WTC11 (cell line): ENCODE data around the gene ADAMTS19. TPM values are rescaled to one million over a fixed set of nuclear protein-coding genes. Genes with fewer than 3 reads are reported as not detected.

Experiments used
- ATAC-seq: fragments of 200-7000 bp; cut with Tn5 transposase; 2 replicates; pipeline ENCODE4 v1.10.0; 2021; ENCODE audit warnings: mild to moderate bottlenecking, moderate library complexity
- CTCF ChIA-PET: fragments of 300-600 bp; sonication (Branson Sonifier 250); formaldehyde crosslinking; loops from one replicate; lab custom pipeline; 2021; ENCODE audit warnings: antibody characterized with exemption; lab: Charles Lee
- POLR2A ChIA-PET: fragments of 350-600 bp; sonication (Branson Sonifier 250); formaldehyde crosslinking; loops from one replicate; lab custom pipeline; 2021; ENCODE audit warnings: antibody characterized with exemption; lab: Charles Lee
- DNase-seq: peaks from one replicate; pipeline ENCODE4 v3.0.0; 2021; ENCODE audit warnings: low spot score
- H3K27ac Mint-ChIP-seq: 2 replicates; pipeline ENCODE4 v1.8.0; 2021; ENCODE audit warnings: mixed read lengths
- H3K27me3 Mint-ChIP-seq: 2 replicates; pipeline ENCODE4 v1.8.0; 2021; ENCODE audit warnings: low read depth, mild to moderate bottlenecking, moderate library complexity, mixed read lengths
- H3K36me3 Mint-ChIP-seq: 2 replicates; pipeline ENCODE4 v1.8.0; 2021; ENCODE audit warnings: mixed read lengths
- H3K4me1 Mint-ChIP-seq: 2 replicates; pipeline ENCODE4 v1.8.0; 2022; ENCODE audit warnings: mixed read lengths
- H3K4me3 Mint-ChIP-seq: 2 replicates; pipeline ENCODE4 v1.8.0; 2021; ENCODE audit warnings: mild to moderate bottlenecking, moderate library complexity, mixed read lengths
- H3K9me3 Mint-ChIP-seq: 2 replicates; pipeline ENCODE4 v1.8.0; 2021; ENCODE audit warnings: mixed read lengths
- ARID4B ChIP-seq: sonication (generic); formaldehyde crosslinking; IDR thresholded peaks from 2 replicates; pipeline ENCODE4 v1.8.0; 2023; ENCODE audit warnings: missing genetic modification reagents, mild to moderate bottlenecking, borderline replicate concordance
- CBFB ChIP-seq: sonication (generic); formaldehyde crosslinking; IDR thresholded peaks from 2 replicates; pipeline ENCODE4 v1.8.1; 2022; ENCODE audit warnings: mild to moderate bottlenecking, low read depth, missing genetic modification reagents
- E2F5 ChIP-seq: sonication (generic); formaldehyde crosslinking; IDR thresholded peaks from 2 replicates; pipeline ENCODE4 v1.8.1; 2022; ENCODE audit warnings: mild to moderate bottlenecking, moderate library complexity, missing genetic modification reagents
- GABPB1 ChIP-seq: sonication (generic); formaldehyde crosslinking; IDR thresholded peaks from 2 replicates; pipeline ENCODE4 v1.8.1; 2023; ENCODE audit warnings: mild to moderate bottlenecking, missing genetic modification reagents
- GRHL2 ChIP-seq: fragments of 250-450 bp; sonication (Bioruptor Pico); IDR thresholded peaks from 2 replicates; pipeline ENCODE4 v1.8.0; 2022; ENCODE audit warnings: mild to moderate bottlenecking, moderate library complexity; ENCODE audit not compliant: insufficient replicate concordance, severe bottlenecking
- JUN ChIP-seq: sonication (generic); formaldehyde crosslinking; IDR thresholded peaks from 2 replicates; pipeline ENCODE4 v1.8.0; 2023; ENCODE audit warnings: mild to moderate bottlenecking, missing genetic modification reagents
- KAT7 ChIP-seq: sonication (generic); formaldehyde crosslinking; IDR thresholded peaks from 2 replicates; pipeline ENCODE4 v1.8.1; 2023; ENCODE audit warnings: missing genetic modification reagents, mild to moderate bottlenecking, borderline replicate concordance
- MLX ChIP-seq: sonication (generic); formaldehyde crosslinking; IDR thresholded peaks from 2 replicates; pipeline ENCODE4 v1.8.1; 2023; ENCODE audit warnings: mild to moderate bottlenecking, missing genetic modification reagents, moderate library complexity
- RELA ChIP-seq: sonication (generic); formaldehyde crosslinking; IDR thresholded peaks from 2 replicates; pipeline ENCODE4 v1.8.1; 2022; ENCODE audit warnings: missing genetic modification reagents, mild to moderate bottlenecking, borderline replicate concordance
- SMAD3 ChIP-seq: sonication (generic); formaldehyde crosslinking; IDR thresholded peaks from 2 replicates; pipeline ENCODE4 v1.8.0; 2022; ENCODE audit warnings: missing genetic modification reagents, mild to moderate bottlenecking, borderline replicate concordance
- SMAD4 ChIP-seq: sonication (generic); formaldehyde crosslinking; IDR thresholded peaks from 2 replicates; pipeline ENCODE4 v1.8.0; 2022; ENCODE audit warnings: mild to moderate bottlenecking, missing genetic modification reagents
- SOX15 ChIP-seq: fragments of 250-450 bp; sonication (Bioruptor Pico); IDR thresholded peaks from 2 replicates; pipeline ENCODE4 v1.9.0; 2021; ENCODE audit warnings: mild to moderate bottlenecking
- ZNF138 ChIP-seq: sonication (generic); formaldehyde crosslinking; conservative IDR thresholded peaks from 2 replicates; pipeline ENCODE4 v1.8.1; 2022; ENCODE audit warnings: mild to moderate bottlenecking, moderate library complexity, missing genetic modification reagents
- ZNF219 ChIP-seq: sonication (generic); formaldehyde crosslinking; IDR thresholded peaks from 2 replicates; pipeline ENCODE4 v1.8.0; 2023; ENCODE audit warnings: missing genetic modification reagents, mild to moderate bottlenecking, borderline replicate concordance
- ZNF425 ChIP-seq: fragments of 250-450 bp; sonication (Bioruptor Pico); conservative IDR thresholded peaks from 2 replicates; pipeline ENCODE4 v1.9.0; 2021; ENCODE audit warnings: mild to moderate bottlenecking
- total RNA-seq: library from RNA; stranded (reverse); gene quantifications from 3 replicates; pipeline ENCODE4 v1.2.3, GENCODE V29; 2021
- TF ChIP-seq, protein P1 (sequence below): sonication (generic); formaldehyde crosslinking; conservative IDR thresholded peaks from 2 replicates; pipeline ENCODE4 v1.8.1; 2023; ENCODE audit warnings: mild to moderate bottlenecking, low read depth, missing genetic modification reagents, moderate library complexity
- TF ChIP-seq, protein P2 (sequence below): fragments of 250-450 bp; sonication (Bioruptor Pico); IDR thresholded peaks from 2 replicates; pipeline ENCODE4 v1.9.0; 2021; ENCODE audit warnings: mild to moderate bottlenecking, borderline replicate concordance
- TF ChIP-seq, protein P3 (sequence below): fragments of 250-450 bp; sonication (Bioruptor Pico); IDR thresholded peaks from 2 replicates; pipeline ENCODE4 v1.9.0; 2021; ENCODE audit warnings: mild to moderate bottlenecking

Gene ADAMTS19
- total RNA-seq, 1 experiment from 2014 or later, result 28.0 TPM

DNA sequence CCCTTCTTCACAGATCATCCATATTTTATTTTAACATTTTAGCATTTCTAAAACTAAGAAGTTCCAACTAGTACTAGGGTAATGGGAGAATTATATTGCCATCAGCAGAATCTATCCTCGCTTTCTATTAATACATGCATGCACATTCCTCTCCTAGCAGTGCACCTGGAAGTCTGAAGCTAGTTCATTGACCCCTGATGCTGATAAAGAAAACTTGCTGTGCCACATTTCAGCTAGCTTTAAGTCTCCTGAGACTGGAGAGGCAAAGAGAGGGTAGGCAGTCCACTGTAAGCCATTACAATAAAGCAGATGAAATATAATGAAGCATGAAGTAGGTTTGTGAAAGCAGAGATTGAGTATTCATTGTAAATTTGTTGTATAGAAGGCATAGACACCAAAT lies 303.6 kb downstream of the ADAMTS19 start (continued):
- TF ChIP-seq SOX15 (CRISPR knock-in tag) (no peak), CBFB (CRISPR knock-in tag) (no peak)

DNA sequence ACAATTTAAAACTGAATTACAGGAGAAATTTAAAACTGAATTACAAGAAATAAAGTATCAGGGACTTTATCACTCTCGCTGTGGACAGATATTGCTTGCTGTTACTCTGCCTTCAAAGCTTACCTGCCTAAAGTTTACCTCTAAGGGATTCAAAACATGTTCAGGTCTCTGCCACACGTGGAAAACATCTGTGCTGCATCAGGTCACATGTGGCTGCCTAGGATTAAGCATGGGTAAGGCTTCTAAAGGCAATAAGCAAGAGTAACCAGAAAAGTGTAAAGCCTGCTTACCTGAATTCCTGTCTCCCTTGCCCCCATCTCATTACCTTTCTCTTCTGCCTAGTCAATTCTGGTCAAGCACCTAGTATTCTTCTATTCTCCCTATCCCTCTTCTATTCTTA lies 306.7 kb downstream of the ADAMTS19 start:
- Mint-ChIP-seq H3K27ac (no peak overlapping the region), H3K4me3 (no peak overlapping the region), H3K4me1 (peaks cover 13% of the 10 kb centered on the region), H3K9me3 (no peaks in the 10 kb centered on the region), H3K36me3 (no peaks in the 10 kb centered on the region), H3K27me3 (no peaks in the 10 kb centered on the region)
- POLR2A ChIA-PET, result no interaction called here
- ATAC-seq (no peak), DNase-seq (no peak)
- CTCF ChIA-PET, result interaction anchor here (0.9 to 3.4 kb wide), 2 partner anchors 85 to 306 kb away, joined by 3 to 17 read pairs; partner anchors contain the start of gene ADAMTS19
- TF ChIP-seq SMAD3 (CRISPR knock-in tag) (no peak), ARID4B (CRISPR knock-in tag) (no peak), SMAD4 (CRISPR knock-in tag) (no peak), MLX (CRISPR knock-in tag) (no peak), ZNF138 (no peak), ZNF425 (CRISPR knock-in tag) (no peak), GRHL2 (CRISPR knock-in tag) (no peak), GABPB1 (CRISPR knock-in tag) (no peak), ZNF219 (no peak), RELA (CRISPR knock-in tag) (no peak), E2F5 (no peak), JUN (CRISPR knock-in tag) (no peak), KAT7 (no peak)
- TF ChIP-seq, protein P1, sequence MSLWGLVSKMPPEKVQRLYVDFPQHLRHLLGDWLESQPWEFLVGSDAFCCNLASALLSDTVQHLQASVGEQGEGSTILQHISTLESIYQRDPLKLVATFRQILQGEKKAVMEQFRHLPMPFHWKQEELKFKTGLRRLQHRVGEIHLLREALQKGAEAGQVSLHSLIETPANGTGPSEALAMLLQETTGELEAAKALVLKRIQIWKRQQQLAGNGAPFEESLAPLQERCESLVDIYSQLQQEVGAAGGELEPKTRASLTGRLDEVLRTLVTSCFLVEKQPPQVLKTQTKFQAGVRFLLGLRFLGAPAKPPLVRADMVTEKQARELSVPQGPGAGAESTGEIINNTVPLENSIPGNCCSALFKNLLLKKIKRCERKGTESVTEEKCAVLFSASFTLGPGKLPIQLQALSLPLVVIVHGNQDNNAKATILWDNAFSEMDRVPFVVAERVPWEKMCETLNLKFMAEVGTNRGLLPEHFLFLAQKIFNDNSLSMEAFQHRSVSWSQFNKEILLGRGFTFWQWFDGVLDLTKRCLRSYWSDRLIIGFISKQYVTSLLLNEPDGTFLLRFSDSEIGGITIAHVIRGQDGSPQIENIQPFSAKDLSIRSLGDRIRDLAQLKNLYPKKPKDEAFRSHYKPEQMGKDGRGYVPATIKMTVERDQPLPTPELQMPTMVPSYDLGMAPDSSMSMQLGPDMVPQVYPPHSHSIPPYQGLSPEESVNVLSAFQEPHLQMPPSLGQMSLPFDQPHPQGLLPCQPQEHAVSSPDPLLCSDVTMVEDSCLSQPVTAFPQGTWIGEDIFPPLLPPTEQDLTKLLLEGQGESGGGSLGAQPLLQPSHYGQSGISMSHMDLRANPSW (CRISPR knock-in tag), result no peak
- TF ChIP-seq, protein P2, sequence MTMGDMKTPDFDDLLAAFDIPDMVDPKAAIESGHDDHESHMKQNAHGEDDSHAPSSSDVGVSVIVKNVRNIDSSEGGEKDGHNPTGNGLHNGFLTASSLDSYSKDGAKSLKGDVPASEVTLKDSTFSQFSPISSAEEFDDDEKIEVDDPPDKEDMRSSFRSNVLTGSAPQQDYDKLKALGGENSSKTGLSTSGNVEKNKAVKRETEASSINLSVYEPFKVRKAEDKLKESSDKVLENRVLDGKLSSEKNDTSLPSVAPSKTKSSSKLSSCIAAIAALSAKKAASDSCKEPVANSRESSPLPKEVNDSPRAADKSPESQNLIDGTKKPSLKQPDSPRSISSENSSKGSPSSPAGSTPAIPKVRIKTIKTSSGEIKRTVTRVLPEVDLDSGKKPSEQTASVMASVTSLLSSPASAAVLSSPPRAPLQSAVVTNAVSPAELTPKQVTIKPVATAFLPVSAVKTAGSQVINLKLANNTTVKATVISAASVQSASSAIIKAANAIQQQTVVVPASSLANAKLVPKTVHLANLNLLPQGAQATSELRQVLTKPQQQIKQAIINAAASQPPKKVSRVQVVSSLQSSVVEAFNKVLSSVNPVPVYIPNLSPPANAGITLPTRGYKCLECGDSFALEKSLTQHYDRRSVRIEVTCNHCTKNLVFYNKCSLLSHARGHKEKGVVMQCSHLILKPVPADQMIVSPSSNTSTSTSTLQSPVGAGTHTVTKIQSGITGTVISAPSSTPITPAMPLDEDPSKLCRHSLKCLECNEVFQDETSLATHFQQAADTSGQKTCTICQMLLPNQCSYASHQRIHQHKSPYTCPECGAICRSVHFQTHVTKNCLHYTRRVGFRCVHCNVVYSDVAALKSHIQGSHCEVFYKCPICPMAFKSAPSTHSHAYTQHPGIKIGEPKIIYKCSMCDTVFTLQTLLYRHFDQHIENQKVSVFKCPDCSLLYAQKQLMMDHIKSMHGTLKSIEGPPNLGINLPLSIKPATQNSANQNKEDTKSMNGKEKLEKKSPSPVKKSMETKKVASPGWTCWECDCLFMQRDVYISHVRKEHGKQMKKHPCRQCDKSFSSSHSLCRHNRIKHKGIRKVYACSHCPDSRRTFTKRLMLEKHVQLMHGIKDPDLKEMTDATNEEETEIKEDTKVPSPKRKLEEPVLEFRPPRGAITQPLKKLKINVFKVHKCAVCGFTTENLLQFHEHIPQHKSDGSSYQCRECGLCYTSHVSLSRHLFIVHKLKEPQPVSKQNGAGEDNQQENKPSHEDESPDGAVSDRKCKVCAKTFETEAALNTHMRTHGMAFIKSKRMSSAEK (CRISPR knock-in tag), result no peak
- TF ChIP-seq, protein P3, sequence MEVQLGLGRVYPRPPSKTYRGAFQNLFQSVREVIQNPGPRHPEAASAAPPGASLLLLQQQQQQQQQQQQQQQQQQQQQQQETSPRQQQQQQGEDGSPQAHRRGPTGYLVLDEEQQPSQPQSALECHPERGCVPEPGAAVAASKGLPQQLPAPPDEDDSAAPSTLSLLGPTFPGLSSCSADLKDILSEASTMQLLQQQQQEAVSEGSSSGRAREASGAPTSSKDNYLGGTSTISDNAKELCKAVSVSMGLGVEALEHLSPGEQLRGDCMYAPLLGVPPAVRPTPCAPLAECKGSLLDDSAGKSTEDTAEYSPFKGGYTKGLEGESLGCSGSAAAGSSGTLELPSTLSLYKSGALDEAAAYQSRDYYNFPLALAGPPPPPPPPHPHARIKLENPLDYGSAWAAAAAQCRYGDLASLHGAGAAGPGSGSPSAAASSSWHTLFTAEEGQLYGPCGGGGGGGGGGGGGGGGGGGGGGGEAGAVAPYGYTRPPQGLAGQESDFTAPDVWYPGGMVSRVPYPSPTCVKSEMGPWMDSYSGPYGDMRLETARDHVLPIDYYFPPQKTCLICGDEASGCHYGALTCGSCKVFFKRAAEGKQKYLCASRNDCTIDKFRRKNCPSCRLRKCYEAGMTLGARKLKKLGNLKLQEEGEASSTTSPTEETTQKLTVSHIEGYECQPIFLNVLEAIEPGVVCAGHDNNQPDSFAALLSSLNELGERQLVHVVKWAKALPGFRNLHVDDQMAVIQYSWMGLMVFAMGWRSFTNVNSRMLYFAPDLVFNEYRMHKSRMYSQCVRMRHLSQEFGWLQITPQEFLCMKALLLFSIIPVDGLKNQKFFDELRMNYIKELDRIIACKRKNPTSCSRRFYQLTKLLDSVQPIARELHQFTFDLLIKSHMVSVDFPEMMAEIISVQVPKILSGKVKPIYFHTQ, result no peak
